Frontal cortex (tissue), 4 donors: ENCODE measurements around the gene MRPS17. TPM values are rescaled to one million over a fixed set of nuclear protein-coding genes. Genes with fewer than 3 reads are reported as not detected.

Experiments
- DNase-seq, 2 donors: peaks; one replicate each; pipeline ENCODE4 v3.0.0; 2012; ENCODE audit warnings: low spot score in 2 of 2
- FAIRE-seq: peaks from 2 replicates; lab custom pipeline; 2012; peaks lifted over from hg19 to GRCh38; lab: Jason Lieb, UNC
- total RNA-seq: library from RNA; depleted of rRNA; stranded (reverse); fragments of >200 nt; gene quantifications from one replicate; pipeline ENCODE4 v1.2.3, GENCODE V29; 2014
- donor health status: control.
- donor health status: control.
- donor health status: control.

MRPS17 gene
- total RNA-seq, 1 donor from 2014 or later: 33.4 TPM

DNA sequence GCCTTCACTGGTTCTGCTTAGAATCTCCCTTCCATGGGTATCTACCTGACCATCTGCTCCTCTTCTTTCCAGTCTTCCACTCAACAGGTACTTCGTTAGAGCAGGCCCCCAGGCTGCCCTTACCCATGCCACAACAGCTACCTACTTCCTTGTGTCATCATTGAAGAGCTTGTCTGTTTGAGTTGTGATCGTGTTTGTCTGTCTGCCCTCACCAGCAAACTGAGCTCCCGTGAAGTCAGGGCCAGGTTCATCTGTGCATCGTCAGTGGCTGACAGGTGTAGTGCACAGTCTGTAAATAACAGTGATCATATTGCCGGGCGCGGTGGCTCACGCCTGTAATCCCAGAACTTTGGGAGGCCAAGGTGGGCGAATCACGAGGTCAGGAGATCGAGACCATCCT lies 17.7 kb downstream of the MRPS17 start:
- FAIRE-seq (no peak), DNase-seq (no peak)

DNA sequence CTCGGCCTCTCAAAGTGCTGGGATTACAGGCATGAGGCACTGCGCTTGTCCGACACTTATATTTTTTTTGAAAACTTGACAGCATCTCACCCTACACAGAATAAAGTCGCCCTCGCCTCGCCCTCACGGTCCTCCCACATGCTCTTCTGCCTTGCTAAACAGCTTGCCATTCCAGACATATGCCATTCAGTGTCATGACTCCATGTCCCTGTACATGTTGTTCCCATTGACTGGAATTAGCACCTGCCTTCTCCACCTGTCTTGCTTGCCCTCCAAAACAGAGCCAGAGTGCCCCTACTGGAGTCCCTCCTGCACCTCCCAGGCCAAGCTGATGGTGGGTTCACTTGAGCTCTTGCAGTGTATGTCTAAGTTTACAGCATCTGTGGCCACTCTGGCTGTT lies 18.9 kb downstream of the MRPS17 start:
- FAIRE-seq: no peak

DNA sequence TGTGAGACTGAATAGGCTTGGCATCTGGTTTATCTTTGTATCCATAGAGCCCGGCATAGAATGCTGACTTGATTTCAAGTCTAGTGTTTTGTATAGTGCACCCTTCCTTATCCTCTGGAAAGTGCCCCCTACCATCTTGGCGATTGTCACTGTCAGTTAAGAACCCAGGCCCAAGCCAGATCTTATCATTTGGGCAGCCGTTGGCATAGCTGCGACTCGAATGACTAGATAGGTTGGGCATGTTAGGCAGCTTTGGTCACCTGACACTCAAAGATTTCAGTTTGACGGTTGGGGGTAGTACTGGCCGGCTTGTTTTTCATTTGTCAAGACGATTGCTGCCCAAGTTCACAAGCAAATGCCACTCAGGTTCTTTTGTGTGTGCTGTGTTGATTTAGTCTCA lies 19.3 kb downstream of the MRPS17 start:
- no peak for DNase-seq
- FAIRE-seq: no peak

More for the DNA sequence above, 18.9 kb downstream of the MRPS17 start:
- DNase-seq: no peak

DNA sequence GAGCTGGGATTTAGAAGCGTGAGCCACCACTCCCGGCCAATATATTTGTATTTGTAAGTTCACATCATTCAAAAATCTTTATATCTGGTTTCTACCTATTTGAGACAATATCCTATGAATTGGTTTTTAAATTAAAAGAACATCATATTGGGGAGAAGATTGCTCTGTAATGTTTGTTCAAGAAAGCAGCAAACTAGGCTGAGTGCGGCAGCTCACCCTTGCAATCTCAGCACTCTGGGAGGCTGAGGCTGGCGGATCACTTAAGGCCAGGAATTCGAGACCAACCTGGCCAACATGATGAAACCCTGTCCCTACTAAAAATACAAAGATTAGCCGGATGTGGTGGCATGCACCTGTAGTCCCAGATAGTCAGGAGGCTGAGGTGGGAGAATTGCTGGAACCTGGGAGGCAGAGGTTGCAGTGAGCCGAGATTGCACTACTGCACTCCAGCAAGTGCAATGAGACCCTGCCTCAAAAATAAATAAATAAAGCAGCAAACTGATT lies 22.1 kb downstream of the MRPS17 start:
- DNase-seq (no peak), FAIRE-seq (no peak)

DNA sequence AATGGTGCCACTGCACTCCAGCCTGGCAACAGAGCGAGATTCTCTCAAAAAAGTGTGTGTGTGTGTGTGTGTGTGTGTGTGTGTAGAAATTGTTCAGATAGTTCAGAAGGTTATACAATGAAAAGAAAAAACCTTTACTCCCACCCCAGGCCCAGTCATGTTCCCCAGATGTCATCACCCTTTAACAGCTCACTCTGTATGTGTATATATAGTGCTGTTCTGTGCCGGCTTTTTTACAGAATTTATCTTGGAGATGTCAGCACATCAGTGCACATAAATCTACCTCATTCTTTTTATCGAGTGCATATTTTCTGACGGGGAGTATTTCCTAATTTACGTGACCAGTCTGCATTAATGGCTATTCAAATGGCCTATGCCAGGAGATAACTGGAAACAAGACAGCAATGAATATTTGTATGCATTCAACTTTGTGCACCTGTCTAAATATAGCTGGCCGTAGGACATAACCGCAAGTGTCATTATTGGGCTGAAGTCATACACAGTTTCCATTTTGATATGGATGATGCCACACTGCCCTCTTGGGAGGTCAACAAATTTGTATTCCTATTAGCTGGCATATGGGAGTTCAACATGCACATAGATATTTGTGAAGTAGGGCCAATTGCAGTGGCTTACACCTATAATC lies 24.4 kb downstream of the MRPS17 start:
- DNase-seq (no peak), FAIRE-seq (no peak)

DNA sequence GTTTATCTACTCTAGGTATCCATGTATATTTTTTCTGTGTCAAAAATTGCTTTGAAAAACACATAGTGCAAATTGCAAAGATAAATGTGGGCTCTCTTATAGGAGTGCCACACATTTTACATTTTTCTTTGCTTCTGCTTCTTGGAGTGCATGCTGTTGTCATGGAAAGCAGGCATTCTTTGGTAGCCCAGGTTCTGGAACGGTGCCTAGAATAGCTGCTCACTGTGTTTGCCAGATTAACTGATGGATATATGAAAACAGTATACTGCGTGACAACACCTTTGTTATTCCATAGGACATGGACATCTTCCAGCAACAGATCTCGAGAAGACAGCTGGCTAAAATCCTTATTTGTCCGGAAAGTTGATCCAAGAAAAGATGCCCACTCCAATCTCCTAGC lies 26.2 kb downstream of the MRPS17 start:
- FAIRE-seq (no peak), DNase-seq (peak in 1 of 2 donors; percentile 25)

DNA sequence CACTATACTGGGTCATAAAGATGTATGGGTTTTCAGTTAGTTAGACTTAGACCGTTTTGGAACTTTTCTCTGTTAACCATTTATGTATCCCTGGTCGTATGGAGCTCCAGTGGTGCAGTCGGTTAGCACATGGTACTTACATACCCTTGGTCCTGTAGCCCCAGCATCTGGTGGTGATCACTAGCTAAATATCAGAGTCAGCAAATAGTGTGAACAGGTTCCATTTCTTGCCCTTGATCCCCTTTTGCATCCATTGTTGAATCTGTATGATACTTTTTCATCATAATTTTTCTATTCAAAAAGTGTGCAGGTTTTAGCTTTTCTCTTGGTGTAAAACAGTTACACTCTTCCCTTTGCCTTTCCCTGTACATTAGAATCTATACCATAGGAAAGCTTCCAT lies 28.6 kb downstream of the MRPS17 start:
- no peak for DNase-seq
- no peak for FAIRE-seq

DNA sequence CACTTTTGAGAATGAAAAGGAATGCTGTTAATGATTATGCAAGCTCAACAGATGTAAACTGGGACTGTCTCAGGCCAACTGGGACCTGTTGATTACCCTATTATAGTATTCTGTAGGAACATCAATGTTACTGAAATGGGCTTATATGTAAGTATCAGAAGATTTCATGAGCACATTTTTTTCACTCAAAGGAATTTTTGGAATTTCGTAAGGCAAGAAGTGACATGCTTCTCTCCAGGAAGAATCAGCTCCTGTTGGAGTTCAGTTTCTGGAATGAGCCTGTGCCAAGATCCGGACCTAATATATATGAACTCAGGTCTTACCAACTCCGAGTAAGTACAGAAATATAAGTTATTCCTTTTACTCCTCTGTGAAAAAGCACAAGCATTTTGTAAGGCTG lies 31.9 kb downstream of the MRPS17 start:
- DNase-seq (no peak), FAIRE-seq (no peak)

DNA sequence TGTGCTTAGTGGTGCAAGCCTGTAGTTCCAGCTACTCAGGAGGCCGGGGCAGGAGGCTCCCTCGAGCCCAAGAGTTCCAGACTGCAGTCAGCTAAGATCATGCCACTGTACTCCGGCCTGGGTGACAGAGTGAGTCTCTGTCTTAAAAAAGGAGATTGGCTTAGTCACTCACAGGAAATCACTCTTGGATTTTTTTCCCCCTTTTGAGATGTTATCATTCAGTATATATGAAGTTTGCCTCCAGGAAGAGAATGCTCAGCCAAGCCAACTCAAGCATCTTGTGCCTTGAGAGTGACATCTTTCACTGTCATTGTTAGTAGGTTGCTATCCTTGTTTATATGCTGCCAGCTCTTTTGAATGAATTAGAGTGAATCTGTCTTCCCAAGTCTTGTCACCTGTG lies 40.7 kb downstream of the MRPS17 start:
- no peak for DNase-seq
- FAIRE-seq: no peak

DNA sequence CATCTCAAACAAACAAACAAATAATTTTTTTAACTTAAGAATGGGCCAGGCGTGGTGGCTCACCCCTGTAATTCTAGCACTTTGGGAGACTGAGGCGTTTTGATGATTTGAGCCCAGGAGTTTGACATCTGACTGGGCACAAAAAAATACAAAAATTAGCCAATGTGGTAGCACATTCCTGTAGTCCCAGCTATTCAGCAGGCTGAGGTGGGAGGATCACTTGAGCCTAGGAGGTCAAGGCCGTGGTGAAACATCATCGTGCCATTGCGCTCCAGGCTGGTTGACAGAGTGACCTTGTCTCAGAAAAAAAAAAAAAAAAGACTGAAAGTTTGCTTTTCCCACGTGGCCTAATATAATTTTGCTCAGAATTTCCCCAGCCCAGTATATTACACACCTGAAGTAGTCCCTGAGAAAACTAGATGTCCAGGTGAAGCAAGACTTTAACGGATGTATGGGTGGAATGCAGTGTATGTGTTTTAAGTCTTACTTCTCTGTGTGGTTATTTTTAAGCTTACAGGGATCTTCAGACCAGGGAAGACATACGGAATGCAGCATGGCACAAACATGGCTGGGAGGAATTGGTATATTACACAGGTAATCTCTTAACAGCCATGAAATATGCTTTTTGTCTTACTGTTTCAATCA lies 45.3 kb downstream of the MRPS17 start:
- no peak for FAIRE-seq
- no peak for DNase-seq

DNA sequence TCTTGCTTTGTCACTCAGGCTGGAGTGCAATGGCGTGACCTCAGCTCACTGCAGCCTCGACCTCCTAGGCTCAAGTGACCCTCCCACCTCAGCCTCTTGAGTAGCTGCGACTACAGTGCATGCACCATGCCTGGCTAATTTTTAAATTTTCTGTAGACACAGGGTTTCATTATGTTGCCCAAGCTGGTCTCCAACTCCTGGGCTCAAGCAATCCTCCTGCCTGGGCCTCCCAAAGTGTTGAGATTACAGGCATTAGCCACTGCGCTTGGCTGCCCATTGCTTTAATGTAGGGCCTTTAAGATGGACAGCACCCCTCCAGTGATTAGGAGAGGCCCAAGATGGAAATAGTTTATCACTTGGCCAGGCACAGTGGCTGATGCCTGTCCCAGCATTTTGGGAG lies 52.1 kb downstream of the MRPS17 start:
- FAIRE-seq: no peak
- DNase-seq: no peak

Other genes starting within 250 kb of the MRPS17 start
- gene SEPTIN14, start 89.1 kb upstream of the MRPS17 start, total RNA-seq: under 0.01 TPM
- gene ZNF713, start 64.4 kb upstream of the MRPS17 start, total RNA-seq: 50.1 TPM
- 36.3 TPM for gene NIPSNAP2, start 12.7 kb downstream of the MRPS17 start, total RNA-seq
- 28.9 TPM for gene PSPH, start 99.6 kb downstream of the MRPS17 start, total RNA-seq
- gene CCT6A, start 99.9 kb downstream of the MRPS17 start, total RNA-seq: 238 TPM
- 91.3 TPM for gene SUMF2, start 112.4 kb downstream of the MRPS17 start, total RNA-seq
- 3.7 TPM for gene PHKG1, start 141.1 kb downstream of the MRPS17 start, total RNA-seq
- 196 TPM for gene CHCHD2, start 154.6 kb downstream of the MRPS17 start, total RNA-seq
- gene NUPR2, start 164.5 kb downstream of the MRPS17 start, total RNA-seq: not detected